Activated CD8-positive, alpha-beta memory T cell treated with anti-CD3 and anti-CD28 coated beads for 24 hours (primary cell): ENCODE results near the gene IRF9.

Experiments used
- DNase-seq: peaks from one replicate; pipeline ENCODE4 v3.0.0-alpha.2; 2020

IRF9 gene

DNA sequence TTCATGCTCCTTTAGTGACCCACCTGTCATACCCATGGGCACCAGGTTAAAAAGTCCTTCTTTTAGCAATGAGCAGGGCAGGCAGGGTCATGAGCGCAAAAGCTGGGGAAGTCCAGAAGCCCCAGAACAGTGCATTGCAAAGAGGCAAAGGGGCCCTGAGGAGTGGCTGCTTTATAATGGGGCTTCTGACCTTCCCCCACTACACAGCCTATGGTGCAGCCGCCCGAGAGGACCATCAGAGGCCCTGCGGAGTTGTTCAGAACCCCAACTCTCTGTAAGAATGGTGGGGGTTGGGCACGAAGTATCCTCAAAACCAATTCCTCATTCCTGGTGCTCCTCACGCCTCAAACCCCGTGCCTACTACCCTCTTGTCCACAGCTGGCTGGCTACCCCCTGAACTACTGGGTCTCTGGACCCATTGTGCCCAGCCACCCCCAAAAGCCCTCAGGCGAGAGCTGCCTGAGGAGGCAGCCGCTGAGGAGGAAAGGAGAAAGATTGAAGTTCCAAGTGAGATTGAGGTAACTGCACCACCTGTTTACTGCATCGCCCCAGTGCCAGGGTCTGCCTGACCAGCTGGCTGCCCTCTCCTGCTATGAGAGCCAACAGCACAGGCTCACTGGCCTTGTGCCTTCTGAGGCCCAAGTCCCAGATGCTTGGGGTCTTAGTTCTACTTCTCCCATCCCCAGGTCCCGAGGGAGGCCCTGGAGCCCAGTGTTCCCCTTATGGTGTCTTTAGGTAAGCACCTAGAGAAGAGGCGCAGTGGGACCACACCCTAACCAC, 17.5 kb downstream of the IRF9 start:
- DNase-seq = no peak

DNA sequence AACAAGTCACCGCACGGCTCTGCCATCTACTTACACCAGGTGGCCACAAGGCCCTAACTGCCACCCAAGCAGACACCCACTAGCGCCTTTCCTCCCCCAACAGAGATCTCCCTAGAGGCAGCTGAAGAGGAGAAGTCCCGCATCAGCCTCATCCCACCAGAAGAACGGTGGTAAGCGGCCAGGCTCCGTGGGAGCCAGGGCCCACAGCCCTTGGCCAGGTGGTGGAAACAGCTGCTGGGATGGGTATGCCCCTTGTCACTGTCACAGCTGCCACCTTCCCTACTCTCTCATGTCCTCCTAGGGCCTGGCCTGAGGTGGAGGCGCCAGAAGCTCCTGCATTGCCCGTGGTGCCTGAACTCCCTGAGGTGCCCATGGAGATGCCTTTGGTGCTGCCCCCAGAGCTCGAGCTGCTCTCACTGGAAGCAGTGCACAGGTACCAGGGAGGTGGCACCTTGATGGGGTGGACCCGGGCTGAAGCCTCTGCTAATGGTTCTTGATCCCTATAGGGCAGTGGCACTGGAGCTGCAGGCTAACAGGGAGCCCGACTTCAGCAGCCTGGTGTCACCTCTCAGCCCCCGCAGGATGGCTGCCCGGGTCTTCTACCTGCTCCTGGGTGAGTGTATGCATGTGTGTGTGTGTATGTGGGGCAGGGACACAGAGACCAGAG, 18.4 kb downstream of the IRF9 start:
- no peak for DNase-seq

DNA sequence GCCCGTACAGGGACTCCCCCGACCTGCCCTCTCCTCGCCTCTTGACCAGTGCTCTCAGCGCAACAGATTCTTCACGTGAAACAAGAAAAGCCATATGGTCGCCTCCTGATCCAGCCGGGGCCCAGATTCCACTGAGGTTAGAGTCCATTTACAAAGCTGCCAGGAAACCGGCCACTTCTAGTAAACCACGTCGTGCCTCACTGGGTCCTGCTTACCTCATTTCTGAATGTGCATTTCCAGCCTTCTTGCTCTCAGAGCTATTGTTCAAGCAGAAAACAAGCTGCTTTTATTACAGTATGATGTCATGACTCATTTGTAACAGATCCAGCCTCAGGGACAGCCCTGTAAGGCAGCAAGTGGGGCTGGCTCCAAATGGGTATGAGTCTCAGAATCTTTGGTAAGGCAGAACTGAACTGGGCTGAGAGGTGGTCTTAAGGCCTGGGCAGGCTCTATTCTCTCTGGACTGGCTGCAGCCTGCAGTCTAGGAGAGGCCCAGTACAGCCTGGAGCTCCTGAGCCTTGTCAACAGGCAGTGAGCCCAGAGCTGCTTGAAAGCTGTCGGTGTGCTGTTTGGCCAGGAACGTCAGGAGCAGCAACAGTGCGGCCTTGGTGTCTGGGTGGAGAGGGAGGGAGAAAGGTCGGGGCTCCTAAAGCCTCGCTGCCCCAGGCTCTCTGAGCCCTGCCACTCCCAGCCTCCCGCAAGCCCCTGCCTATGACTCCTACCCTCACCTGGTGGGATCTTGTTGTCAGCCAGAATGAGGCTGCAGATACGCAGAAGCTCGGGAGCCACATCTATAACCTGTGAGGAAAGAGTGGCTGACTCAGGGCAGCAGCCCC, 19.1 kb downstream of the IRF9 start:
- DNase-seq = no peak

DNA sequence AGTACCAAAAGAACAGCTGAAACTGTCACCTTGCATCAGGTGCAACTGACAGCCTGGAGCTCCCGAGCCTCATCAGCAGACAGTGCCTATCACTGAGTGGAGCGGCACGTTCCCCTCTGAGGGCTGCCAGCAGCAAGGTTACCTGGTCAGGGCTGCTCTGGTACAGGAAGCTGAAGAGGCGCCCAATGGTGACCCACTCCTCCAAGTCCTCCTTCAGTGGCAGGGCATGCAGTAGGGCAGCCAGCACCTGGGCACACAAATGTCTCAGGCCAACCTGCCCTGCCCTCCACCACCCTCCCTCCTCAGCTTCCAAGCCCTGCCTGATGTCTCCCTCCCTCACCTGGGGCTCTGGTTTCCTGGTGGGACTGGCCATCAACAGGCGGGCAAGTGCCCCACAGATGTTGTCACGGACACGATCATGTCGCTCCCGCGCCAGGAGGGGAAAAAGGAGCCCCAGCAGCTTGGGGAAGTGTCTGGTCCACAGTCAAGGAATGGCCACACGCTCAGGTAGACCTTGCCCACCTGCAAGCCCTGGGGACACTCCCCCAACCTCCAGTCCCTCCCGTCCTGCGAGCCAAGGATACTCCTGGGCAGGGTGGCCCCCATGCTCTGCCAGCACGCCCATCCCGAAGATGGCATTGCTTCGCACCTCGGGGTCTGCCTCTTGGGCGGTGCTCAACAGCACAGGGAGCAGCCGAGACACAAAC, 20.5 kb downstream of the IRF9 start:
- DNase-seq = no peak

DNA sequence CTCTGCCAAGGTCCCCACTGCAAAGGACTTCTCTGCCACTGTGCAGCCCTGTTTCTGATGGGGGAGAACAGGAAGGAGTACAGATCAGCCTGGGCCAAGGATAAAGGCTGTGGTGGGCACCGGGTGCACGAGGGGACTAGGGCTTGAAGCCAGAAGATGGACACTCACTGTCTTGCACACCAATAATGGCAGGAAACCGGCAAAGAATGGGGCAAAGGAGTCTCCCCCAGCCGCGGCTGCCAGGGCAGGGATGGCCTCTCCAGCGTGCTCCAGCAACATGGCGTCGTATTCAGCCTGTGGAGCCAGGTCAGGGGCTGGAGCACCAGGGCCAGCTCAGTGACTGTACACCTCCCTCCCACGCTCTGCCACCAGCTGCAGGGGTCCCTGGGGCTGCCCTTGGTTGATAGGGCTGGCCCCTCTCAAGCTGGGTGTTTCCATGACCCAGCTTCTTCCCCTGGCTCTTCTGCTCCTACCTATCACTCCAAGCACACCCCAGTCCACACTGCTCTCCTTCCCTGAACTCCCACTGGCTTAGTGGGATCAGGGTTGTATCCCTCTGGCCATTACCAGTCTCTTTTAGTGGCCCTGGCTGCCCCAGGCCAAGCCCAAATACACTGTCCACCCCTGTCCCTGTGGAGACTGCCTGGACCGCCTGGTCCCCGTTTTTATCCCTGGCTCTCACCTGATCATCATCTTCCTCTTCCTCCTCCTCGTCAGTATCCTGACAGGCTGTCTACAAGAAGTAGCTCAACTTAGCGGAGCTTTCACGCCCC, 21.2 kb downstream of the IRF9 start:
- no peak for DNase-seq

DNA sequence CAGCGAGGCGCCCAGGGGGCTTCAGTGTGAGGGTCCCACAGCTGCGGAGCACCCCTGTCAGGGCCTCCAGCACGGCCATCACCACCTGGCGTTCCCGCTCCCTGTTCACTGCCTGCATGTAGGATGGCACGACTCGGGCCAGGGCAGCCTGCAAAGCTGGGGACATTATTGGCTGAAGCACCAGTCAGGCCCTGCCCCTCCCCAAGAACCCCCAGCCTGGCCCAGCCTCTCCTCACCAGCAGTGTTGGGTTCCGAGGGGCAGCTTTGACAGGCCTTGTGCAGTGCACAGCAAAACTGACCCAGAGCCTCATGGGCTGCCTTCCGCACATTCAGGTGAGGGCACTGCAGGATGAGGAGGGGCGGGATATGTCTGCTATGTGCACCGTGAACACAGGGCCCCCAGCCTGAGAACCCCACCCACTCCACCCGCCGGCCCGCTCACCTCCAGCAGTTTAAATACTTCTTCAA, 22.0 kb downstream of the IRF9 start:
- no peak for DNase-seq

DNA sequence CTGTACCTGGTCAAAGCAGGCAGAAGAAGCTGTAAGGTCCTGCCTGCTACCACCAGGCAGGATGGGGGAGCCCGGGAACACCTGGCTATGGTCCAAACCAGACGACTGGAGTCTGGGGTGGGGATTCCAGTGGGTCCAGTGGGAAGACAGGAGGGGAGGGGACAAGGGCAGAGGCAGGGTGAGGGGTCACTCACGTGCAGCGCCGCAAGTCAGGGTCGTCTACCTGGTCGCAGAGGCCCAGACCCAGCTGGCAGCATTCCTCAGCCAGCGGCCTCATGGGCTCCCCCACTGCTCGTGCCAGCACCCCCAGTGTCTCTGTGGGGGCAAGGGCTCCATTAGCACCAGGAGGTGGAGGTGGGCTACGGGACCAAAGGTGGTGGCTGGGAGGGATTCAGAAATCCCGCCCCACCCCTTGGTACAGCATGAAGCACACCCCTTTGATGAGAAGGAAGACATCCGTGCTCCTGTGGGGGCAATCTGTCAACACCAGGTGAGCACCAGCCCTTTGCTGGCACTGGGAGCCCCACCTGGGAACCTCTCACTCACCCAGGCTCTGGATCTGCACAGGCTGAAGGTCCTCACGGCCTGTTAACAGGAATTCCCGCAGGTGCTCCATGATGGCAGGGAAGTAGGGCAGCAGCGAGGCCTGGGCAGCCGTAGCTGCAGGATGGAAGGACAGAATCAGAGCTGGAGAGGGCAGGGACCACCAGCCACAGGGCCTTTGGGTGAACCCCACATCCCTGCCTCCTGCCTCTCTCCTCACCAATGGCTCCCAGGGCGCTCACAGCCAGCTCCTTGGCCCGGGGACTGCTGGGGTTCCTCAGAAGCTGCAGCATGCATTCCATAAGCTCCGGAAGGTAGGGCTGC, 23.3 kb downstream of the IRF9 start:
- no peak for DNase-seq

DNA sequence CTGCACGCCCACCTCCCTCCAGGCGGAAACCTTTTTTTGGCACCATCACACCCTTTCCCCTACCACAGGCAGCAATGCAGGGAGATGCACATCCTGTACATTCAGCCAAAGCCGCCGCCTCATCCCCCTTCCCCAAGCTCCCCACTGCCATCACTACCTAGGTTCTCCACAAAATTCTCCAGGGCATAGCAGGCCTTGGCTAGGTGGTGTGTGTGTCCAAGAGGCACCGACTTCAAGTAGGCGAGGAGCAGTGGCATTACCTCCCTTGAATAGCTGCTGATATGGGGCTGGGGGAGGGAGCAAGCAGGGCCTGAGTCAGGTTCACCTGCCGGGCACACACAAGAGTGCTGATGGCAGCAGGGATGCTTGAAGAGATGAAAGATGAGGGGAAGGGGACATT, 24.0 kb downstream of the IRF9 start:
- no peak for DNase-seq

DNA sequence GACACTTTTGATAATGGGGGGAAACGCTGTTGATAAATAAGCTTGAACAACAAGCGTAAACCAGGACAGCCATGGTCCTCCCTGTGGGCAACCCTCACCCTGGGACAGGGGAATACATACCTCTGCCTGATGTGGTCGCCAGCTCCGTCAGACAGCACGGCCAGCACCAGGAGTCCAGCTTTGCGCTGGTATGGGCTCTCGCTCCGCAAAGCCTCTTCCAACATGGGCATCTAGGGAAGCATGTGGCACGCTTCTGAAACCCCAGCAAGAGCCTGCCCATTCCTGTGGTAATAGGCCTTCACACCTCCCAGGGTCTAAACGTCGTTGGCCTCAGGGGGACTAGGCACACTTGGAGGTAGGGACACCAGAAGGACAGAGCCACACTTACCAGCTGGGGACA, 24.7 kb downstream of the IRF9 start:
- DNase-seq = no peak

DNA sequence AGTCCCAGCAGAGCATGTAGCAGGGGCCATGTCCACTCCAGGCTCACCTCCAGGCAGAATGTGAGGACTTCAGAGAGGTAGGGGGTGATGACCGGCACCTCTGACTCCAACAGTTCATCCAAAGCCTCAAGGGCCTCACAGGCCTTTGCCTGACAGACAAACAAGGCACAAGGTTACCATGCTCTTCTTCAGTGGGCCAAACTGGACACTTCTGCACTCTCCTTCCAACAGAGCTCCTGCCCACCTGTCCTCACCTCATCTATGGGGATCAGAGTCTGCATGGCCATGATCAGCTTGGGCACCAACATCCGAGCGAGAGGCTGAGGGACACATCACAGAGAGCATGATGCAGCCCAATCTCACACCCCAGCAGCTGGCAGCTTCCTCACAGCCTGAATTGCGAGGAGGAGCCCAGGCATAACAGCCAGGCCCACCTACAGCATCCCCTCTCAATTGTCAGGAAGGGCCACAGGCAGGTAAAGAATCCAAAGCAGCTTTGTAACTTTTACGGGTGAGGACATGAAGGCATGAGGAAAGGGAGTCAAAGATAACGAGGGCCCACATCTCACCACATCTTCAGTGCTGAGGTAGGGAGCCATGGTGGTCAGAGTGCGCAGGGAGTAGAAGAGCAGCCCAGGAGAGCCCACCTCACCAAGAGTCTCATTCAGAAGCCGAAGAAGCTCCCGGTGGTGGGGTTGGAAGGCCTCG, 25.9 kb downstream of the IRF9 start:
- no peak for DNase-seq

DNA sequence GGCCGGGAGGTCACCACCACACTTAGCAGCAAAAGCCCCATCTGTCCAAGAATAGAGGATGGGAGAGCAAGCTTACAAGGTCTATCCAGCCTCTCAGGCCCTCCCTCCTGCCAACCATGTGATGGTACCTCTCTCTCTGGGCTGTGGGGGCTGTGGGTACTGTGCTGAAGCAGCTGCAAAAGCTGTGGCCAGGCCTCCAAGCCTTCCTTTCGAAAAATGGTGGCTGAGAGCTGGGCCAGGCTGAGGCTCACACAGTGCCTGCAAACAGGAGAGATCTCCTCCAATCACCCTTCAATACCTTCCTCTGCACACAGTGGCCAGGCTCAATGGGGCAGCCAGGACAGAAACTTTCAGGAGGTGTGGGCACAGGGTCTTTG, 26.5 kb downstream of the IRF9 start:
- no peak for DNase-seq

DNA sequence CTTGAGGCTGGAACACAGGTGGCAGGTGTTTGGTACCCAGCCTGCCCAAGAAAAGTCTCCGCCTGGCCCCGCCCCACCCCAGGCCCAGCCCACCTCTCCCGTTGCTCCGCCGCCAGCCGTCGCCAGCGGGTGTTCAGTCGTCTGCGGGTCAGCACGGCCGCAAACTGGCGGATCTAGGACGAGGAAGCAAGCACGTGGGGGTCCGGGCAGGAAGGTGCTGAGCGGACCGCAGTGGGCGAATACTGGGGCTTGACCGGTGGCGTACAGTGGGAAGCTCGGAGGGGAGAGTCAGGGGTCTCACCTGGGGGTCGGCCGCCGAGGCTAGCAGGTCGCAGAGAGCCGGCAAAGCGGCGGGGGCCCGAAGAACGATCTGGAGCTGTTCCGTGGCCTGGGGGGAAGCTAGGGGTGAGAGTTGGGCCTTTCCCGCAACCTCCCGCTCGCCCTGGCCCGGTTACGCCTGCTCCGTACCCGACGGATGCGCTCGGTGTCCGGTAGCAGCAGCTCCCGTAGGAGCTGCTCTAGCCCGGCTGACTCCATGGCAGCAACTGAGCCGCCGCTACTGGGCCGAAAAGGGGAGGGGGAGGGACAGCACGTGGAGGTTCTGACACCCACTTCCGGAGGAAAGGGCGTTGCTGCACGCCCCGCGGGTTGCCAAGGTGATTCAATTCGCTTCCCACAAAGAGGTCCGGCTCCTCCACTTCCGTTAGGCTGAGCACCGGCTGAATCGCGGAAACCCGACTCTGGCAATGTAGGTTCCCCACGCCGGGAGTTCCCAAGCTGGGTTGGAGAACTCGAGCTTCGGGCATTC, 27.4 kb downstream of the IRF9 start, which contains the start of gene IPO4:
TSS of gene IPO4 (minus strand) at position 566 of the 808 bp plus-strand sequence. CDS start at position 537, 29 bp downstream.
- DNase-seq = peak; percentile 95

DNA sequence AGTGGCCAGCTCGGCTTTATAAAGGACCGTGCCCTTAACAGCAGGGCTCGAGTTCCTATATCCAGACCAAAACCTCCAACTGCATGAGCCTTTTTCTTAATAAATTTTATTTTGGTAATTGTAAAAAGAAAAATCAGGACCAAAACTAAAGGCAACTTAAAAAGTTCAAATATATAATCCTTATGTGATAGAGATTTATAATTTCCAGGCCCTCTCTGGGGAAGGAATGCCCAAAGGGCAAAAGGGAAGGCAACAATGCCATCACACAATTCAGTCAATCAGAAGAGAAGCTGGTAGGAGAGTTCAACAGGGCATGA, 28.0 kb downstream of the IRF9 start:
- no peak for DNase-seq

DNA sequence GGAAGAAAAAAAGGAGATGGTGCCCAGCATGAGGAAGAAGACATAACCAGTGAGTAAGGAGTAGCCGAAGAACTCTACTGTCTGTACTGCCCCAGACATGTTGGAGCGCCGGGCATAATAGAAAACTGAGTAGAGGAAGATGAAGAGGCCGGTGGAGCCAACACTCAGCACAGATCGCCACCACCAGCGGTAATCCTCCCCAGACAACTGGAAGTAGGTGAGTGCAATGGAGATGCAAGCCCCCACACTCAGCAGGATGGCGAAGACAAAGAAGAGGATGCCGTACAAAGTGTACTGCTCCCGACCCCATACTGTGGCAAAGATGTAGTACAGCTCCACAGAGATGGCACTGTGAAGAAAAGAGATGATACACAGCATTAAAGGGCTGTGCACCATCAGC, 28.4 kb downstream of the IRF9 start:
- no peak for DNase-seq

DNA sequence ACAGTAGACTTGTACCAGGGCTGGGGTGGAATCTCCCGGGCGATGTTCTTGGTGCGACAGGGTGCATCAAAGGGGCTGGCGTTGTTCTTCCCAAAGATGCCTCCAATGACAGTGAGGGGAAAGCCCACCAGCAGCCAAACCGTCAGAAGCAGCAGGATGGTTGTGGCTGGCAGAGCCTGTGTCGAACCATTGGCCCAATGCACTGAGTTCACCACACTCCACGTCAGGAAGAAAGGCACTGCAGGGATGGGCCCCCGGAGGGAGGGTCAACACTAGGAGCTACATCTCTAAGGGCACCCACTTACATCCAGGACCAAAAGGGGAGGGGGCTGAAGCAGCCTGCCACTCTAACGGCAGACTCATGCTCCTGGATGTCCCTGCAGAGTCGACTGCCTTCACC, 29.4 kb downstream of the IRF9 start:
- DNase-seq = no peak

DNA sequence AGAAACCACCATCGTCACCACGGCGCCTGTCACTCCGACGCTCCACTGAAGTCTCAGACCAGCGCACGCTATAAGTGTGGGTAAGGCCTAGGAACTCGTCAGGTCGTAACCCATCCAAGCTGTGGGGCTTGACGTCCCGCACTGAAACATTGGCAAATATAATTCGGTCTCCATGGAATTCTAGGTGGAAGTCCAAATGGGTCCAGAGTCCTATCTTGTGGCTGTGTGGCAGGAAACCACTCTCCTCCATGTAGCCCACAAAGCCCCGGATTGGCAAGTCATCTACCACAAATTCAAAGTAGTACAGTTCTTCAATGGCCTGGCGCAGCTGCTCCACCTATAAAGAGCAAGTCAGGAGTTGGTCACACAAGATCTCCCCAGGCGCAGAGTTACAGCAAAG, 31.9 kb downstream of the IRF9 start:
- no peak for DNase-seq

DNA sequence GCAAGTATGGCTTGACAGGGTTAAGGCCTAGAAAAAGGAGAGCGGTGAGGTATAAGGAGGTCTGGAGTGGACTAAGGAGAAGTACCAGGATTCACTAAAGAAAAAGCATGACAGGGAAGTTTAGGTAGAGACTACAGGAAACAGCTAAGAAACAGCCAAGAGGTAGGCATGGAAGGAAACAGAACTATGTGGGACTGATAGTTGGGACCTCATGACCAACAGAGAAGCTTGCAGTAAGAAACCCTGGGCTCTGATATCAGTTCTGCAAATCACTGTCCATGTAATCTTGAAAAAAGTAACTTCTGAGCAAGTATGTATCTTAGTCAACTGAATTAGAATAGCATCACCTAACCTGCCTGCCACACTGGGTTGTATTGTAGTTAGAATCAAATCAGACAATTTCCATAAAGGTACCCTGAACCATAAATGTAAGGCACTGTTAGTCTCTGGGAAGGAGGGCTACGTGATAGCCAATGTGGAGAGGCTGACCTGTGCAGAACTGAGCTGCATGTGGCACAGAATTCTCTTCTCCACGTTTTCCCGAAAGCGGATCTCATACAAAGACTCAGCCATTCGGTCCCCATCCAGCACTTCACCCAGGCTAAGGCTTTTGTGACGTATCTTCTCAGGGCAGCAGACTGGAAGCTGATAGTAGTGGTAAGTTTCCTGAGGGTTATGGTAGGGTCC, 33.3 kb downstream of the IRF9 start:
- DNase-seq = no peak

DNA sequence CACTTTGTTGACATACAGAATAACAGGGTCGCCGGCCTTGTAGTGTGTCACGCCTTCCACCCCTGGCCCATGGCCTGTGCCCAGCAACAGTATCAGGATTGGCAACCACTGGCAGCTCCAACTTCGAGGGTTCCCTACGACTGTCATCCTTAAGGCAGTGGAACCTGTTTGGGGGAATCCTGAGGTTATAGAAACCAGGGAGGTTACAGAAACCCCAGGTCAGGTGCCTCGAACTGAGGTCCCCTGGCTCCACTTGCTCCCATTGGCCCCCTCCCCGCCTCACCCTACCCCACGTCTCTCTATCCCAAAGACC, 33.8 kb downstream of the IRF9 start:
- no peak for DNase-seq
